Skeletal muscle satellite cell (primary cell): ENCODE data around the gene SLC6A13.

Experiments
- H3K27me3 ChIP-seq: 2 replicates; pipeline ENCODE4 v1.7.0; 2013; ENCODE audit warnings: low read length; ENCODE audit not compliant: control insufficient read depth, insufficient read depth
- H3K36me3 ChIP-seq: 2 replicates; pipeline ENCODE4 v1.7.0; 2013; ENCODE audit warnings: mild to moderate bottlenecking, control low read depth, low read length; ENCODE audit not compliant: insufficient read depth
- H3K4me1 ChIP-seq: 2 replicates; pipeline ENCODE4 v1.7.0; 2013; ENCODE audit warnings: low read length; ENCODE audit not compliant: control insufficient read depth, insufficient read depth
- H3K4me2 ChIP-seq: 2 replicates; pipeline ENCODE4 v1.7.0; 2013; ENCODE audit warnings: mild to moderate bottlenecking, low read length
- H3K4me3 ChIP-seq: 2 replicates; pipeline ENCODE4 v1.7.0; 2013; ENCODE audit warnings: low read length
- H3K9ac ChIP-seq: 2 replicates; pipeline ENCODE4 v1.7.0; 2013; ENCODE audit warnings: mild to moderate bottlenecking, low read depth, low read length, moderate library complexity
- H3K9me3 ChIP-seq: replicated peaks from 2 replicates; pipeline ENCODE4 v1.7.0; 2013; ENCODE audit warnings: mild to moderate bottlenecking, control low read depth, low read length

SLC6A13 gene

DNA sequence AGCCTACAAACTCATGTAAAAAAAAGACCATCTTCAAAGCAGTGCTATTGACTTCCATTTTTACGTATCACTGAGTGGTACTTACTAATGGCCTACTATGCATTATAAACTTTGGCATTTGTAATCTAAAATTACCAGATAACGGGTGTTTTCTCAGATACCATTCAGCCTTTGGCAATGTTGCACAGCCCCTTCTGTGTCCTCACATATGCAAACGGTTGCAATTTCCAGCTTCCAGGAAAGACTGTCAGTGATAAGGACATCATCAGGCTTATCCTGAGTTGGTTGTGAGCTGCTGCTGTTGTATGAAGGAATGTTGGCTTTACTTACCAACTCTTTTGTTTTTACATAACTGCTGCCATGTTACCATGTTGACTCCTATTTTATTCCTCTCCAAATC is 1.6 kb upstream of the SLC6A13 start:
- Histone ChIP-seq H3K4me2 (no peak overlapping the region), H3K9ac (no peak overlapping the region), H3K36me3 (no peaks in the 10 kb centered on the region), H3K9me3 (no peaks in the 10 kb centered on the region), H3K4me1 (peaks cover 10% of the 10 kb centered on the region), H3K4me3 (no peak overlapping the region), H3K27me3 (peaks cover 26% of the 10 kb centered on the region)

DNA sequence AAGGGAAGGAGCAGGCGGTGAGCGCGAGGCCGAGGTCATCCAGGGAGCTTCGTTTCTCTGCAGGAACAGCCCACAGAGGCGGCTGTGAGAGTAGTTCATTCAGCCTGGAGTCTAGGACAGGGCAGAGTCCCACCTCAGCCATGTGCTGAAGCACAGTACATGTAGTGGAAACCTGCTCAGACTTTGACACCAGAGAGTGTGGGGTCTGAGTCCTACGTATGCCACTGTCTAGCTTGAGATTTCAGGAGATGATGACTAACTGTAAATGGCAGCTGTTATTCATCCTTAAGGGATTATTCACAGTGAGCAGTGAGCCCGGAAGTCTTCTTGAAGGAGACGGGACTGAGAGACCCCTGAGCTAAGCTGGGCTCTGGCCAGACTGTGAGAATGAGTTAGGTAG is 938 bp upstream of the SLC6A13 start:
- Histone ChIP-seq H3K36me3 (no peaks in the 10 kb centered on the region), H3K4me2 (no peak overlapping the region), H3K4me1 (peaks cover 10% of the 10 kb centered on the region), H3K9me3 (no peaks in the 10 kb centered on the region), H3K27me3 (peaks cover 29% of the 10 kb centered on the region), H3K4me3 (no peak overlapping the region), H3K9ac (no peak overlapping the region)

DNA sequence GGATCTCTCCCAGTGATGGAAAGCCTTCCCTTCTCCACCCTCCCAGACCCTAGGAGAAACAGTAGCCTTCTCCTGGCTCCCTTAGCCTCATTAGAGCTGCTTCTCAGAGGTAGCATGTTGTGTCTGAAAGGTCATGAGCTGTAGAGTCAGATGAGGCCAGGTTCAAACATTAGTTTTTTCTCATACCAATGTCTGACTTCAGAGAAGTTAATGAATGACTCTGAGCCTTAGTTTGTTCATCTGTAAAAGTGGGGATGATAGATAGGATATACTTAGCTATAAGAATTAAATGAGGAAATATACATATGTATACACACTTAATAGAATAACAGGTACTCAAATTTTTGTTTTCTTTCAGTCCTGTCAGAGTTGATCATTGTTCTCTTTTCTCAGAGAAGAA is 523 bp downstream of the SLC6A13 start:
- Histone ChIP-seq H3K4me2 (no peak overlapping the region), H3K9ac (no peak overlapping the region), H3K9me3 (no peaks in the 10 kb centered on the region), H3K4me3 (no peak overlapping the region), H3K27me3 (peaks cover 44% of the 10 kb centered on the region), H3K36me3 (no peaks in the 10 kb centered on the region), H3K4me1 (peaks cover 10% of the 10 kb centered on the region)

DNA sequence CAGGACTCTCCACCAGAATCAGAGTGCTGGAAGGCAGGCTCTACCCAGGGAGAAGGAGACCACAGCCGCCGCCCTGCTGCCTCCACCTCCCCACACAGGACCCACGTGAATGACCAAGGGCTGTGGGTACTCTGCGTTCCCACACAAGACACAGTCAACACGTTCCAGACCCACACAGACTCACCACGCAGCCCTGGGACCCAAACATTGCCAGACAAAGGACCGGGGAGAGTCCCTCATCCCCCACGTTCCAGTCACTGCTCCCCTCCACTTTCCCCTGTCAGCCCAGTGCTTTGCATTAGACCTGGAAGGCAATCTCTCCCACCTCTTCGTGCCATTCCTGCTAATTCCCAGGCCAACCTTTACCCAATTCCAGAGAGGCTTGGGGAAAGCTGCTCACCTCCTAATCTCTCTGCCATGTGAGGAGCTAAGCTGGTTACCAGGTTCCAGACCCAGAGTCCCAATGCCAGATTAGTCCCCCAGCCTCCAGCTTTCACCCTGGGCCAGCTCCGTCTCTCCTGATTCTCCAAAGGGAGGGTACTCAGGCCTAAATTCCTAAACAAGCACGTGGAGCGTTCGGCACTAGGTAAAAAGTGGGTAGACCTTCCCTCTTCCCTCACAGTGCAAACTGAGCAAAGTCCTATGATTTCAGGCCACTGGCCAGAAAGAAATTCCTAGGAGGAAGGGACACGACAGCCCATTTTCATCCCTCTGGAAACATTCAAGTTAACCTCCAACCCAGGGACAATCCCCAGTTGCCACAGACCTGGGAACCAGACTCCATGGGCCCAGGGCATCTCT is 4.9 kb downstream of the SLC6A13 start:
- no peak overlapping the region for H3K4me3 ChIP-seq
- H3K9ac ChIP-seq = no peak overlapping the region
- H3K27me3 ChIP-seq = peaks cover 58% of the 10 kb centered on the region
- H3K4me1 ChIP-seq = no peaks in the 10 kb centered on the region
- no peak overlapping the region for H3K4me2 ChIP-seq
- H3K36me3 ChIP-seq = no peaks in the 10 kb centered on the region
- no peaks in the 10 kb centered on the region for H3K9me3 ChIP-seq

DNA sequence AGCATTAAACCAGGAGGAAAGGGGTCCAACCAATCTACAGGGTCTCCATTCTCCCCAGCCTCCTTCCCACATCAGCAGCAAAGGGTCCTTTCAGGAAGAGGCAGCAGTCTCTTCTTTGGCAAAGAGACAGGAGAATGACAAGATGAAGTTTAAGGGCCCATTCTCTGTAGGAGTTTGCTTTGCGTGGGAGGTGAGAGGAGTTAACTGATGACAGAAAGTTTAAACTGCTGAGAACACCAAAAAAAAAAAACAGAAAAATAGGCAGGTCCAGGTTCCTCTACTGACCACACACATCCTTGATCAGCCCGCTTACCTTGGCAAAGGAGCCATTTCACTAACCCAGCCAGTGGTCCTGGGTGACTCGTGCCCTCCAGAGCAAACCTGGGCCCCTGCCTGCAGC is 5.7 kb downstream of the SLC6A13 start:
- no peak overlapping the region for H3K9ac ChIP-seq
- no peak overlapping the region for H3K4me3 ChIP-seq
- H3K36me3 ChIP-seq = no peaks in the 10 kb centered on the region
- H3K4me1 ChIP-seq = no peaks in the 10 kb centered on the region
- H3K9me3 ChIP-seq = no peaks in the 10 kb centered on the region
- H3K27me3 ChIP-seq = peaks cover 55% of the 10 kb centered on the region
- no peak overlapping the region for H3K4me2 ChIP-seq

DNA sequence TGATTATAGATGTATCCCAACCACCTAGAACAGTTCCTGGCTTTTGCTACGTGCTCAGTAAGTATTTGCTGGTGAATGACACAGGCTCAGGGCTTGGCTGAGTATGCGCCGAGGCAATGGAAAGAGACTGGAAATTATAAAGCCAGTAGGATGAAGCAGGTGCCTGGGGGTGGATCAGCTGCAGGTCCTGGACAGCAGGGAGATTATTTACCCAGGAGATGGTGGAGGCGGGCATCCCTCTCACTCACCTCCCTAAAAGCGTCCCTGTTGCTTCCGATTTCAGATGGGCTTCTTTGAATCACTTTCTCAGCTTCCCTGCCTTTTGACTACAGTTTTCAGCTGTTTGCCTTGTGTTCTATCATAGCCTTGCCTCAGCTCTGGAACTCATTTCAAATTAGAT is 6.4 kb downstream of the SLC6A13 start:
- H3K27me3 ChIP-seq = peaks cover 51% of the 10 kb centered on the region
- H3K36me3 ChIP-seq = no peaks in the 10 kb centered on the region
- no peak overlapping the region for H3K4me3 ChIP-seq
- H3K9ac ChIP-seq = no peak overlapping the region
- no peak overlapping the region for H3K4me2 ChIP-seq
- no peaks in the 10 kb centered on the region for H3K4me1 ChIP-seq
- H3K9me3 ChIP-seq = no peaks in the 10 kb centered on the region

DNA sequence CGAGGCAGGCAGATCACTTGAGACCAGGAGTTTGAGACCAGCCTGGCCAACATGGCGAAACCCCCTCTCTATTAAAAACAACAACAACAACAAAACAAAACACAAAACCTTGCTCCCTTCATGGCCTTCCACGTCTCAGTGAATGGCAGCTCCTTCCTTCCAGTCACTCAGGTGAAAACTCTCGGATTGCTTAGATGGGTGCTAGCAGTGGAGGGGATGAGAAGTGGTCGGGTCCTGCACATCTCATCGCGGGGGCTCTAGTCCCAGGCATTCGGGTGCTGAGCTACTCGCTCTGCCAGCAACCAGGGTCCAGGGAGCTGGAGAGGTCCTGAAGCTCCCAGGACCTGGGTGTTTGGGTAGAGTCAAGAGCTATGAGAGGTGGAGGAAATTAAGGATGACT is 7.7 kb downstream of the SLC6A13 start:
- Histone ChIP-seq H3K4me2 (no peak overlapping the region), H3K9me3 (no peaks in the 10 kb centered on the region), H3K27me3 (peaks cover 44% of the 10 kb centered on the region), H3K36me3 (no peaks in the 10 kb centered on the region), H3K9ac (no peak overlapping the region), H3K4me3 (no peak overlapping the region), H3K4me1 (no peaks in the 10 kb centered on the region)

DNA sequence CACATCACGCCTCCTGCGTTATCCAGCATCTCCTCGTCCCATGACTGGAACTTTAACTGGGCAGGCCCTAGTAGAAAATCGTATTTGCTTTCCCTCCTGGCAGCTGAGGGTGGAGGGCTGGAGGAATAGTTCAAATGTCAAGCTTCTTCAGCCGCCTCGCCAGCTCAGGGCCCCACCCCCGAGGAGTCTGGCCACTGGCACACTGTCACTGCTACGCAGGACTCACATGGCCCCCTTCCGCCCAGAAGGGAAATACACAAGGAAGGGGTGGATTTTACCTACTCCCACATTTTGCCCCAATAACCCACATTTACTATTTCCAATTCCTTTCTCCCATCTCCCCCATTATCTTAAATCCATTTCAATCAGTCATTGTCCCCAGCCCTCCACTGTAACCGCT is 8.6 kb downstream of the SLC6A13 start:
- H3K36me3 ChIP-seq = no peaks in the 10 kb centered on the region
- H3K9me3 ChIP-seq = no peaks in the 10 kb centered on the region
- H3K4me3 ChIP-seq = no peak overlapping the region
- H3K27me3 ChIP-seq = peaks cover 38% of the 10 kb centered on the region
- H3K4me1 ChIP-seq = no peaks in the 10 kb centered on the region
- no peak overlapping the region for H3K4me2 ChIP-seq
- H3K9ac ChIP-seq = no peak overlapping the region

DNA sequence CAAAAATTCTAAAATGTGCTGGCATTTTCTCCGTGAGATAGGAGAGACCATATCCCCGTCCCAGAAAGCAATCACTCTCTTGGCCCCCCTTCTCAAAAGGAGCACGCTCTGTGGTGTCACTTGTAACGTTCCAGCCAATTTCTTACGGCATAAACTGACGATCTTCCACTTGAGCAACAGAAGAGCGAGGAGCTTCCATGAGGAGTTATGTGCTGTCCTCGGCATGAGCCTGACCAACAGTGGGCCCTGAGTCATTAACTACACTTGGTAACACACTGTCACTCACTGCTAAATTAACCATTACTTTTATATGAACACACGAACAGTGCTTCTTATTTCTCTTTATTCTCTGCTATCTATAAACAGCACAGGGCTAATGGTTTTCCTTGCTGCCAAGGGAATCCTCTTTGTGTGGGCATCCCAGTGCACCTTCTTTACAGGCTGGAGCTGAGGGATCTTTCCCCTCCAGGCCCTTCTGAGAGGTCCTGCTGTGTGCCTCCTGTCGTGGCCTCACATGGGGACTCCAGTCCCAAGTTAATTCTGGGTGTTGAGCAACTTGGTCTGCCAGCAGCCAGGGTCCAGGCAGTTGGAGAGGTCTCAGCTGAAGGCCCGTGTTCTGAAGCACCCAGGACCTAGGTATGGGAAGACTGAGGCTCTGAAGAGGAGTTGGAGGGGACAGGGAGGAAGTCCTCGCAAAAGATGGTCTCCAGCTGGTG is 9.4 kb downstream of the SLC6A13 start:
- no peak overlapping the region for H3K9ac ChIP-seq
- no peak overlapping the region for H3K4me2 ChIP-seq
- no peak overlapping the region for H3K4me3 ChIP-seq
- H3K9me3 ChIP-seq = no peaks in the 10 kb centered on the region
- peaks cover 34% of the 10 kb centered on the region for H3K27me3 ChIP-seq
- H3K4me1 ChIP-seq = no peaks in the 10 kb centered on the region
- no peaks in the 10 kb centered on the region for H3K36me3 ChIP-seq

DNA sequence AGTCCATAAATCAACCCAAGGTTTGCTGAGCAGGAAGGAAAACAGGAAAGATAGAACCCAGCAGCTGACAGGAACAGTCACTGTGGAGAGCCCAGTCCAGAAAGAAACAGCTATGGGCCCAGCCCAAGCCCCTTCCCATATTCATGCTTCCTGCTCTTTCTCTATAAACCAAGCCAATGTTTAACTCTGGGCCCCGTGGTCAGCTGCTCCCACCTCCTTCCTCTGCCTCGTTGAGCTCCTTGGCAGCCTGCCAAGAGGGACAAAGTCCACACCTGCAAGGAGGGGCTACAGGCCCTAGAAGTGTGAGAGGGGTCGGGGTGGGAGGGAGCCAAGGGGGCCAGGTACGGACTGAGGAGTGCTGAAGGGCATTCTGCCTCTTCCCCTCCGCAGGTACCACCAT is 10.0 kb downstream of the SLC6A13 start:
- peaks cover 27% of the 10 kb centered on the region for H3K27me3 ChIP-seq
- no peak overlapping the region for H3K4me2 ChIP-seq
- no peaks in the 10 kb centered on the region for H3K4me1 ChIP-seq
- H3K9me3 ChIP-seq = no peaks in the 10 kb centered on the region
- H3K36me3 ChIP-seq = no peaks in the 10 kb centered on the region
- no peak overlapping the region for H3K9ac ChIP-seq
- H3K4me3 ChIP-seq = no peak overlapping the region

DNA sequence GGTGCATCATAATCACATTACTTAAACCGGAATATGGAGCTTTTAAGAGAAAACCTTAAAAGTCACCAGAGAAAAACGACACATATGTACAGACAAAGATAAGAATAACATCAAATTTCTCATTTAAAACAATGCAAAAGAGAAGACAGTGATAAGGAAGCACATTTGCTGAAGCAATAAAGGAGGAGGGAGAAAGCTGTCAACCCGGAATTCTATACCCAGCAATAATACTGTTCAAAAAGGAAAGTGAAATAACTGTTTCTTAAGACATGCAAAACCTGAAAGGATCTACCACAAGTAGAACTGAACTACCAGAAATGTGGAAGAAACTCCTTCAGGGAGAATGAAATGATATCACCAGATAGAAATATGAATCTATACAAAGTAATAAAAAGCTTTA is 15.4 kb downstream of the SLC6A13 start:
- no peaks in the 10 kb centered on the region for H3K4me1 ChIP-seq
- H3K4me3 ChIP-seq = no peak overlapping the region
- no peaks in the 10 kb centered on the region for H3K9me3 ChIP-seq
- no peak overlapping the region for H3K9ac ChIP-seq
- no peaks in the 10 kb centered on the region for H3K36me3 ChIP-seq
- H3K27me3 ChIP-seq = peaks cover 14% of the 10 kb centered on the region
- H3K4me2 ChIP-seq = no peak overlapping the region

DNA sequence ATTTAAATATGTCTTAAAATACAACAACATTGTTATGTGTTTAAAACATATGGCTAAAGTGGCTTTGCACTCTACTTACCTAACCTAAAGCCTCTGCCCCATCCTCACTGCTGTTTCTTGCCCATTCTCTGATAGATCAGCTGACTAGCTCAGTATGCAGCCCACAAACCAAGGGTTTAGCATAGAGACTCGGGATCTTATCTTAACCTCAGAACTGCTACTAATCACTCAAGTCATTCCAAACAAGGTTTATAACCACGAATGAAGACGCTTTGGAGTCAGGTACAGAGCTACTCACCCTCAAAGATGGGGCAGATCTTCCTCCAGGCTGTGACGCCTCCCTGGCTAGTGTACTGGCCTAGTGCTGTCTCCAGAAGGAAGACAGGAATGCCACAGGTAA is 19.3 kb downstream of the SLC6A13 start:
- Histone ChIP-seq H3K27me3 (peaks cover 9% of the 10 kb centered on the region), H3K4me3 (no peak overlapping the region), H3K4me2 (no peak overlapping the region), H3K9ac (no peak overlapping the region), H3K9me3 (no peaks in the 10 kb centered on the region), H3K4me1 (no peaks in the 10 kb centered on the region), H3K36me3 (no peaks in the 10 kb centered on the region)
